C4-2B (cell line): Measurements from ENCODE around the gene VWF.

ENCODE experiments used
- H3K27ac ChIP-seq: fragments of 450-650 bp; 2 replicates; pipeline ENCODE4 v1.5.1; 2017
- ZFX ChIP-seq: fragments of 450-650 bp; IDR thresholded peaks from 2 replicates; pipeline ENCODE4 v1.6.1; 2017
- TF ChIP-seq, protein P1 (sequence below): fragments of 450-650 bp; conservative IDR thresholded peaks from 2 replicates; pipeline ENCODE4 v1.5.1; 2017; ENCODE audit warnings: mild to moderate bottlenecking

VWF gene

DNA sequence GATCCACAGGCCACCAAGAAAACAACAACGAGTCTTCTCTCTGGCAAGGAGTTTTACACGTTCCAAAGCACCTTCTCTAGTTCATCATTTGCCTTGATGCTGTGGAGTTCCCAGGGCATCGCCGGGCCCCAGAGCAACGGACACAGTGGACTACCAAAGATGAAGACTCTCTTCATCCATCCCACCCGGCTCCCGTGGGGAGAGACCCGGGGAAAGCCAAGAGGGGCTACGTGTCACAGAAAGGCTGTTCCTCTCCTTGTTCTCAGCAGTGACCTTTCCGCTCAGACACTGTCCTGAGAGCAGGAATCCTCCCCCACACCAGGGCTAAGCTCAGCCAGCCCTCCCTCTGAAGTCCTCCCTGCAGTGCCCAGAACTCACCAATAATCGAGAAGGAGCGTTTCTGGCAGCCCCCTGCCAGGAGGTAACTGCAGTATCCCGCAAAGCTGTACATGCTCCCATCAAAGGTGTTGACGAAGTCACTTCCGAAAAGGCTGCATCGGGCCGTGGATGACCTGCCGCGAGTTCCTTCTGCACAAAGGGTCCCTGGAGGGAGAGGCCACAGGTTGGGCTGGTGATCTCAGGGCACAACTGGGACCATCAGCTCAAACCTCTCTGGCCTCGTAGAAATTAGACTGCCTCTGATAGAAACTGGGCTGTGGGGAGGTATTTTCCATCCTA lies 3.5 kb downstream of the VWF start:
- no peak overlapping the region for H3K27ac ChIP-seq

GRCh38 chr12:6118891-6119568 lies 5.4 kb downstream of the VWF start:
- TF ChIP-seq, protein P1, sequence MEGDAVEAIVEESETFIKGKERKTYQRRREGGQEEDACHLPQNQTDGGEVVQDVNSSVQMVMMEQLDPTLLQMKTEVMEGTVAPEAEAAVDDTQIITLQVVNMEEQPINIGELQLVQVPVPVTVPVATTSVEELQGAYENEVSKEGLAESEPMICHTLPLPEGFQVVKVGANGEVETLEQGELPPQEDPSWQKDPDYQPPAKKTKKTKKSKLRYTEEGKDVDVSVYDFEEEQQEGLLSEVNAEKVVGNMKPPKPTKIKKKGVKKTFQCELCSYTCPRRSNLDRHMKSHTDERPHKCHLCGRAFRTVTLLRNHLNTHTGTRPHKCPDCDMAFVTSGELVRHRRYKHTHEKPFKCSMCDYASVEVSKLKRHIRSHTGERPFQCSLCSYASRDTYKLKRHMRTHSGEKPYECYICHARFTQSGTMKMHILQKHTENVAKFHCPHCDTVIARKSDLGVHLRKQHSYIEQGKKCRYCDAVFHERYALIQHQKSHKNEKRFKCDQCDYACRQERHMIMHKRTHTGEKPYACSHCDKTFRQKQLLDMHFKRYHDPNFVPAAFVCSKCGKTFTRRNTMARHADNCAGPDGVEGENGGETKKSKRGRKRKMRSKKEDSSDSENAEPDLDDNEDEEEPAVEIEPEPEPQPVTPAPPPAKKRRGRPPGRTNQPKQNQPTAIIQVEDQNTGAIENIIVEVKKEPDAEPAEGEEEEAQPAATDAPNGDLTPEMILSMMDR: no peak
- TF ChIP-seq ZFX: no peak
- H3K27ac ChIP-seq: no peak overlapping the region

More for the DNA sequence above, 3.5 kb downstream of the VWF start:
- no peak for TF ChIP-seq ZFX
- TF ChIP-seq, protein P1: no peak

DNA sequence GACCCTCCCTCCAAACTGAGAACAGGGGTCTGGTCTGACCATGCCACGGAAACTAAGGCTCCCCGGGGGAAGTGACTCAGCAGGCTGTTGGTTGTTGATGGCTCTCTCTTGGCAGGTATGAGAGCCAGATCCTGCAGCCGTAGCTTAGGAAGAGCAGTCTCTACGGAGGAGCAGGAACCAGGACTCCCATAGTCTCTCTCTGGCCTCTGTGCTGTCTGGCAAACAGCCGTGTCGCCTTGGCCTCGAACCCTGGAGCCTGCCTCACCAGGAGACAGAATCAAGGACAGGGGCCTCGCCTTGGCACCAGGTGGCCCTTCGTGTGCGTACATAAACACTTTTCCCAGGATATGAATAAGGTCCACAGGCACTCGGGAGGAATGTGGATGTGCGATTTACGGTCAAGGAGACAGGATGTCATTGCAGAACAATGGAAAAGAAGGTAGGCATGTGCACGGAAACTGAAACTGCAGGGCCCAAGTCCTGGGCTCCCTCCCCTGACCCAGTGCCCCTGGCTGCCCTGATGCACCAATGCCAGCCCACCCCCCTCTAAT lies 7.9 kb downstream of the VWF start:
- TF ChIP-seq, protein P1: no peak
- no peak for TF ChIP-seq ZFX
- no peak overlapping the region for H3K27ac ChIP-seq

DNA sequence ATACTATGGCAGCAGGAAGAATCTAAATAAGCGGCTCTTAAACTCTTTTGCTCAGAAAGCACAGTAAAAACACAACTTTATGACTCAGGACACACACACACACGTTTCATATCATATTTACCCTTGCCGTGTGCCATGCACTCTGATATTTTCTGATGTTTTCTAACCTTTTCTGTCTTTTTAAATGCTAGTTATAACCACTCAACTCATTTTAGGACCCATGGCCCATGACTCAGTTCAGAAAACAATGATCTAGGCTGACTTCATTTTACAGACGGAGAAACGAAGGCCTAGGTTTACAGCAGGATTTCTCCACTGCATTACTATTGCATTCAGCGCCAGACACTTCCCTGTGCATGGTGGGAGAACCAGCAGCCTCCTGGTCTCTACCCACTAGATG lies 9.1 kb downstream of the VWF start:
- no peak for TF ChIP-seq ZFX
- TF ChIP-seq, protein P1: no peak
- no peak overlapping the region for H3K27ac ChIP-seq

DNA sequence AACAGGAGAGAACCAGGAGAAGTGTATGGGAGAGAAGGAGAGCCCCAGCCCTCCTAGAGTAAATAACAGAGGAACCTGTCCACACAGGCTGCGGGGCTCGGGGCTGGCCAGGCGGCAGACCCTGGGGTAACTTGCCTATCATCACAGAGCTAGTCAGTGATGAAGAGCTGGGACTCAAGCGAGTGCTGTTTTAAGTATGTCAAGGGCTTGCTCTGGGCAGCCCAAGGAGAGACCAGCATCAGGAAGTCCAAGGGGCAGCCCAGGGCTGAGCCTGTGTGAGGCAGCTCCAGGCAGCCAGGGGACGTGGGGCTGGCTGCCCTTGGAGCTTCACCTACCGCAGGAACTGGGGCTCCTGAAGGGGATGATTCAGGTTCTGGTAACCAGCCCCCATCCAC lies 10.0 kb downstream of the VWF start:
- TF ChIP-seq, protein P1: no peak
- TF ChIP-seq ZFX: no peak

DNA sequence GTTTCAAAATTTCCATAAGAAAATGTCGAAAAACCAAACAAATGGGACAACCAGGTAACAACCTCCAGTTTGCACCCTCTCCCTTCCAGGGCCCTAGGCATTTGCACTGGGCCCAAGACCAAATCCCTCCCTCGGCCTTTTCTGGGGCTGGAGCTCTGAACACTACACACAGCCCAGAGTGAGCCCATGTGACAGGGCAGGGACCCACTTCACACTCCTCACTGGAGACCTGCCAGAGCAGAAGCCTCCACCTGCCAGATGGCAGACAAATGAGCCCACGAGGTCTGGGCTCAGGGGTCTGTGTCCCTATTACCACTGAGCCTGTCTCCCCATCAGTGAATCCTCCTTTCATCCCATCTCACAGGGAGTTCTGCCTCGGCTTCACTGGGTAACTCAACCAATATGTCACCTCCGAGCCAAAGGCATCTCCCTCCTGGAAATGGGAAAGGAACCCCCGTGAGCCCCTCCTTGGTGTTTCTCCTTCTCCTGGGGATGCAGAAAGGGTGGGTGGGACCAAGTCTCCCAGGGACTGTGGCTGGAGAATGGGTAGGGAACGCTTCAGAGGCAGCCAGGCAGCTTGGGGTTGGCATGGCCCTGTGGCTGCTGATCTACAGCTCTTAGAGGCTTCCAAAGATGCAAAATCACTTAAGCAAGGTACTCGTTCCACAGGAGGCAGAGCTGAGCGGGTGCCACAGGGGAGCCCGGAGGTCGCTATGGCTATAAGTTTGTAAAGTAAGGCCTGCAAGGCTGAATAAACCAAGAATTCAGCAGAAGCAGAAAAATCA lies 10.6 kb downstream of the VWF start:
- TF ChIP-seq ZFX: no peak
- no peak overlapping the region for H3K27ac ChIP-seq

More for the DNA sequence above, 10.0 kb downstream of the VWF start:
- H3K27ac ChIP-seq: no peak overlapping the region

DNA sequence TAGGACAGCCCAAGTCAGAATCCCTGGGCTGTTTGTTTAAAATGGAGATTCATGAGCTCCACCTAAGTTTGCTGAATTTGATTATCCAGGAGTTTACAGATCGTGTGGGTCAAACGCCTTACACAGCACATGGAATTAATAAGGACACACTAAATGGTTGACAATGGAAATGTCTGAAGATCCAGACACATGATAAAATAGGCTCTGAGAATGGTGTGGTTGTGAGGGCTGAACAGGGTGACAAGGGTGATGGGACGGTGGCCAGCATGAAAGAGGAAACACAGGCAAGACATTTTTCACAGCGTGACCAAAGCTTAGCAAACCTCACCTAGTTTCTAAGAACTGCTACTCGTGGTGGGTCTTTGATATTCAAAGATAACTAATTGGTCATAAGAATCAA lies 12.5 kb downstream of the VWF start:
- TF ChIP-seq, protein P1: no peak
- TF ChIP-seq ZFX: no peak
- H3K27ac ChIP-seq: no peak overlapping the region
